Endothelial cell (in vitro differentiated cells): Measurements from ENCODE around the gene USP49. TPM values are rescaled to one million over a fixed set of nuclear protein-coding genes. Genes with fewer than 3 reads are reported as not detected.

Source experiments
- DNase-seq: peaks from one replicate; pipeline ENCODE4 v3.0.0; 2021; ENCODE audit warnings: low spot score
- H3K27ac Mint-ChIP-seq: one replicate; pipeline ENCODE4 v1.8.0; 2021; ENCODE audit warnings: mixed read lengths, inconsistent platforms; ENCODE audit not compliant: unreplicated experiment
- H3K27me3 Mint-ChIP-seq: one replicate; pipeline ENCODE4 v1.8.0; 2021; ENCODE audit warnings: mild to moderate bottlenecking, moderate library complexity, mixed read lengths, inconsistent platforms; ENCODE audit not compliant: unreplicated experiment
- H3K36me3 Mint-ChIP-seq: one replicate; pipeline ENCODE4 v1.8.0; 2021; ENCODE audit warnings: mild to moderate bottlenecking, low read depth, mixed read lengths, inconsistent platforms; ENCODE audit not compliant: unreplicated experiment
- H3K4me1 Mint-ChIP-seq: one replicate; pipeline ENCODE4 v1.8.0; 2021; ENCODE audit warnings: mild to moderate bottlenecking, mixed read lengths, inconsistent platforms; ENCODE audit not compliant: unreplicated experiment
- H3K4me3 Mint-ChIP-seq: one replicate; pipeline ENCODE4 v1.8.0; 2021; ENCODE audit warnings: mild to moderate bottlenecking, mixed read lengths, inconsistent platforms; ENCODE audit not compliant: unreplicated experiment
- H3K9me3 Mint-ChIP-seq: one replicate; pipeline ENCODE4 v1.8.0; 2021; ENCODE audit warnings: mixed read lengths, inconsistent platforms; ENCODE audit not compliant: unreplicated experiment
- total RNA-seq: library from RNA; stranded (reverse); fragmentation: NEBNext Ultra II Directional; extraction: Animal tissue kit (Norgen Biotek cat#: 25700); gene quantifications from one replicate; pipeline ENCODE4 v1.2.1, GENCODE V29; 2021; ENCODE audit not compliant: unreplicated experiment
- TF ChIP-seq, protein P1 (sequence below): fragments of 200-600 bp; sonication (generic); IDR thresholded peaks from one replicate; pipeline ENCODE4 v1.5.0; 2021; ENCODE audit warnings: antibody characterized with exemption; ENCODE audit not compliant: unreplicated experiment

The USP49 gene
- total RNA-seq, 1 donor from 2014 or later, result 7.1 TPM

DNA sequence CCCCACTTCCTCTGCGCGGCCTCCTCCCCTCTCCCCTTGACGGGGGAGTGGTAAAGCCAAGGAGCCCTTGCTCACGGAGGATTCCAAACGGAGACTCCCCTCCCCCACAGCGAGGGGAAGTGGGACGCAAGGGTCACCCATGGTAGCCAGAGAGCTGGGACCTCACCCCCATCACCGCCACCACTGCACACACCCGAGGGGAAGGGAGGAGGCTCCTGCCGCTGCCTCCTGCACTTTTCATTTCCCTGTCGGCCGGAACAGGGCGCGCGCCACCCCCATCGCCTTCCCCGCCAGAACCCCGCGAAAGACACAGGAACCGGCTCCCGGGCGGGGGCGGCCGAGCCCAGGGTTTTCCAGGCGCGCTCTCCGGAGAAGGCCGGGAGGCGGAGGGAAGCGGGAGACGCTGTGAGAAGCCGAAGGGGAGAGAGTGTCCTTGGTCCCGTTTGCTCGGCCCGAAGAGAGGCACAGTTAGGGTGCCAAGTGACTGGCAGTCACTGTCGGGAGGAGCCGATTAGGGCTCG lies 45.6 kb upstream of the USP49 start:
- Mint-ChIP-seq H3K27me3 (peaks cover 6% of the 10 kb centered on the region), H3K4me3 (peak overlapping the region; percentile 93), H3K27ac (peak overlapping the region; percentile 80), H3K36me3 (peaks cover 9% of the 10 kb centered on the region), H3K9me3 (no peaks in the 10 kb centered on the region), H3K4me1 (peaks cover 32% of the 10 kb centered on the region)
- peak; percentile 46 for DNase-seq
- TF ChIP-seq, protein P1, sequence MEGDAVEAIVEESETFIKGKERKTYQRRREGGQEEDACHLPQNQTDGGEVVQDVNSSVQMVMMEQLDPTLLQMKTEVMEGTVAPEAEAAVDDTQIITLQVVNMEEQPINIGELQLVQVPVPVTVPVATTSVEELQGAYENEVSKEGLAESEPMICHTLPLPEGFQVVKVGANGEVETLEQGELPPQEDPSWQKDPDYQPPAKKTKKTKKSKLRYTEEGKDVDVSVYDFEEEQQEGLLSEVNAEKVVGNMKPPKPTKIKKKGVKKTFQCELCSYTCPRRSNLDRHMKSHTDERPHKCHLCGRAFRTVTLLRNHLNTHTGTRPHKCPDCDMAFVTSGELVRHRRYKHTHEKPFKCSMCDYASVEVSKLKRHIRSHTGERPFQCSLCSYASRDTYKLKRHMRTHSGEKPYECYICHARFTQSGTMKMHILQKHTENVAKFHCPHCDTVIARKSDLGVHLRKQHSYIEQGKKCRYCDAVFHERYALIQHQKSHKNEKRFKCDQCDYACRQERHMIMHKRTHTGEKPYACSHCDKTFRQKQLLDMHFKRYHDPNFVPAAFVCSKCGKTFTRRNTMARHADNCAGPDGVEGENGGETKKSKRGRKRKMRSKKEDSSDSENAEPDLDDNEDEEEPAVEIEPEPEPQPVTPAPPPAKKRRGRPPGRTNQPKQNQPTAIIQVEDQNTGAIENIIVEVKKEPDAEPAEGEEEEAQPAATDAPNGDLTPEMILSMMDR, result no peak

DNA sequence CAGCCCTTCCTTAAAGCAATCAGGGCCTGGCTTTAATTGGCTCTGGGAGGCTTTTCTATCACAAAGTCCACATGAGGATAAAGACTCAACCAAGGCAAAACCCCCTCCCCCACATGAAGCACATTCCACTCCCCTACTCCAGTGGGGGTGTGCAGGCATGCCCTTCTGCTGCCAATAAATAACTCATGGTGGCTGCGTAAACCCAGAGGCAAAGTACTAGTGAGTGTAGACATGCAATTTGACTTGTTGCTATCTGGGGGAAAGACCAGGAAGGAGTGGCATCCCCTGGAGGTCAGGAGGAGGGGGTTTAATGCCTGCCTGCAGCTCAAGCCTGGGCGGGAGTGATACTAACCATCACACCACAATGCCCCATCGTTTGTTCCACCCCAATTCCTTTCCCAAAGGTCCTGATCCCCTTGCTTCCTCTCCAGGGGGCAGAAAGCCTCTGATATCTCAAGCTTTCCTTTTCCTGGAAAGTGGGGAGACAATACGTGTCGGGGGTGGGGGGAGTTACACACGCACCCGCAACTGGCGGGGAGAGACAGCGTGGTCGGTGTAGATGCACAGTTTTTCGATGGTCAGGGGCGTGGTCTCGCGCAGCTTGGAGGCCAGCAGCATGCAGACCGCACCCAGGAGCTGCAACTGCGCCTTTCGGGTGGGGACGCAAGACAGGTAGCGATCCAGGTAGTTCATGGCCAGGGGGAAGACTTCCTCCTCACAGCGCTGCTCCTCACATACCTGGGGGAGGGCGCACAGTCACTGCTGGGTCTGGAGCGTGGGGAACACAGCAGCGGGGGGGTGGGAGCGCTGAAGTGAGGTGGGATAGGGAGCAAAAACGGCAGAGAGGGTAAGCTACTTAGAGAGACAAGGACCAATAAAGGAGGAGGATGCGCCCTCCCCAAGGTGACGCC lies 44.9 kb upstream of the USP49 start:
- H3K4me1 Mint-ChIP-seq, result peaks cover 32% of the 10 kb centered on the region

DNA sequence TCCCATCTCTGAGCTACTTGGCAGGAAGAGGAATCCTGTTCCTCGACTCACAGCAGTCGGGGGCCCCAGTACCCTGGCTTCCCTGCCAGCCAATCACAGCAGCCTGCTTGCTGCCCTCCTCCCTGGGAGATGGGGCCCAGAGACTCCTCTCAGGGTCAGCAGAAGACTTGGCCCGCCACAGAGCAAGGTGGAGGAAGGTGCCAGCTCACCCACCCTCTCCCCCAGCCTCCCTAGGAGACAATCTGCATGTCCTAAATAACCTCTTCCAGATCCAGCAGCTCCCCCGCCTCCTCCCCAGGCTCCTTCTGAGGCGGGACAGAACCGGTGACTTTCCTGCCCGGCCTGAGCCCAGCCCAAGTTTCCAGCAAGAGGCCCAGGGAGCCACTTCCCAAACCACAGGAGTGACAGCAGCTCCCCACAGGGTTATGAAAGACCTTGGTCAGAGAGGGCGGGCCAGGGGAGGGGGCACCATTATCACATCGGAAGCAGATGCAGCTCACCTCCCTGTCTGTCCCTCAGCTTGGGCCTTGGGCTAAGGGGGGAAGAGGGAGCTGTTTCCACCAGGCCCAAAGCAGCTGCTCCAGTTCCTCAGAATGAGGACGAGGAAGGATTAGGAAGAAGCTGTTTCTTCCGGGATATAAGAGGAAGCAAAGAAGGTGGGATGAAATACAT lies 44.1 kb upstream of the USP49 start:
- peak overlapping the region; percentile 93 for H3K4me3 Mint-ChIP-seq
- H3K36me3 Mint-ChIP-seq, result peaks cover 14% of the 10 kb centered on the region
- peaks cover 32% of the 10 kb centered on the region for H3K4me1 Mint-ChIP-seq
- peak; percentile 28 for DNase-seq
- H3K9me3 Mint-ChIP-seq, result no peaks in the 10 kb centered on the region
- H3K27ac Mint-ChIP-seq, result peak overlapping the region; percentile 80
- H3K27me3 Mint-ChIP-seq, result peaks cover 6% of the 10 kb centered on the region
- TF ChIP-seq, protein P1, result no peak

More for the DNA sequence above, 44.9 kb upstream of the USP49 start:
- TF ChIP-seq, protein P1, result no peak
- Mint-ChIP-seq H3K4me3 (peak overlapping the region; percentile 93), H3K9me3 (no peaks in the 10 kb centered on the region), H3K36me3 (peaks cover 9% of the 10 kb centered on the region), H3K27me3 (peaks cover 6% of the 10 kb centered on the region), H3K27ac (peak overlapping the region; percentile 80)
- DNase-seq, result no peak

DNA sequence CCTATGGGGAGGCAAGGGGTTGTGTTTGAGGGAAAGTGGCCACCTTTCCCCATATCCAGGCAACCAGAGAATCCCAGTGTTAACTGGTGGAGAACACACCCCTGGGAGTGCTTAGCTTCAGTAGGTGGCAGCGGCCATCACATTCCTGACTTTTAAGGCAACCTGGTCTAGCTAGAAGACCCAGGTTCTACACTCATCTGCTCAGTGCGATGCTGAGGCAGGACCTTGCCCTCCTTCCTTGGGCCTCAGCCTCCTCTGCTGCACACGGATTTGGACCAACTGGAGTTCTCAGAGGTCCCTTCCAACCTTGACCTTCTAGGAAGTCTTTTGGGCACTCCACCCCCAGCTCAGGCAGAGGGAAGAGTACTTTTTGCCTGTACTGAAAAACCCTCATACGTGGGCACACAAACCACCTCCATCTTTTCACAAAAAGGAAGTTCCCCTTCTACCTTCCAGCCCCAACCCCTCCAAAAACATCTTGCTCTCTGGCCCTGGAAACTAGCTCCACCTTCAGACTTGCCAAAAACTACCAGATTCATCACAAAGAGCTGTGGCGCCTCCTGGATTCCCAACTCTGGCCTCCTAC lies 43.5 kb upstream of the USP49 start:
- H3K27ac Mint-ChIP-seq, result peak overlapping the region; percentile 54
- peak overlapping the region; percentile 78 for H3K4me3 Mint-ChIP-seq
- H3K36me3 Mint-ChIP-seq, result peaks cover 16% of the 10 kb centered on the region
- peaks cover 32% of the 10 kb centered on the region for H3K4me1 Mint-ChIP-seq
- peaks cover 6% of the 10 kb centered on the region for H3K27me3 Mint-ChIP-seq
- no peaks in the 10 kb centered on the region for H3K9me3 Mint-ChIP-seq
- no peak for DNase-seq
- TF ChIP-seq, protein P1, result no peak
